IPS-20b (cell line): Measurements from ENCODE around the gene TCF7L2.

Source experiments
- H3K27ac ChIP-seq: one replicate; pipeline ENCODE4 v1.5.1; 2013; ENCODE audit warnings: low read length
- H3K27me3 ChIP-seq: 2 replicates; pipeline ENCODE4 v1.6.1; 2013; ENCODE audit warnings: mild to moderate bottlenecking, low read length, inconsistent platforms; ENCODE audit not compliant: insufficient read depth
- H3K36me3 ChIP-seq: 2 replicates; pipeline ENCODE4 v1.6.1; 2013; ENCODE audit warnings: low read depth, mild to moderate bottlenecking, inconsistent platforms, low read length, moderate library complexity; ENCODE audit not compliant: insufficient read depth
- H3K4me1 ChIP-seq: 2 replicates; pipeline ENCODE4 v1.6.1; 2013; ENCODE audit warnings: mild to moderate bottlenecking, control low read depth, inconsistent platforms, low read length, moderate library complexity; ENCODE audit not compliant: insufficient read depth
- H3K4me3 ChIP-seq: 2 replicates; pipeline ENCODE4 v1.5.1; 2013; ENCODE audit warnings: mild to moderate bottlenecking, low read length, inconsistent platforms
- H3K9ac ChIP-seq: 2 replicates; pipeline ENCODE4 v1.6.1; 2013; ENCODE audit warnings: low read depth, mild to moderate bottlenecking, inconsistent platforms, low read length, moderate library complexity
- H3K9me3 ChIP-seq: 2 replicates; pipeline ENCODE4 v1.6.1; 2013; ENCODE audit warnings: mild to moderate bottlenecking, low read depth, low read length, inconsistent platforms; ENCODE audit not compliant: insufficient read depth

TCF7L2 gene

GRCh38 chr10:113078282-113078907, 128.3 kb downstream of the TCF7L2 start:
- peaks cover 10% of the 10 kb centered on the region for H3K36me3 ChIP-seq
- H3K9me3 ChIP-seq: no peaks in the 10 kb centered on the region
- H3K4me1 ChIP-seq: peaks cover 43% of the 10 kb centered on the region
- H3K27me3 ChIP-seq: no peaks in the 10 kb centered on the region
- H3K27ac ChIP-seq: no peak overlapping the region
- no peak overlapping the region for H3K9ac ChIP-seq
- H3K4me3 ChIP-seq: no peak overlapping the region

- Histone ChIP-seq H3K9ac (no peak overlapping the region), H3K36me3 (peaks cover 10% of the 10 kb centered on the region), H3K4me1 (peaks cover 32% of the 10 kb centered on the region)
Measured at GRCh38 chr10:113080061-113080924, 130.2 kb downstream of the TCF7L2 start.

DNA sequence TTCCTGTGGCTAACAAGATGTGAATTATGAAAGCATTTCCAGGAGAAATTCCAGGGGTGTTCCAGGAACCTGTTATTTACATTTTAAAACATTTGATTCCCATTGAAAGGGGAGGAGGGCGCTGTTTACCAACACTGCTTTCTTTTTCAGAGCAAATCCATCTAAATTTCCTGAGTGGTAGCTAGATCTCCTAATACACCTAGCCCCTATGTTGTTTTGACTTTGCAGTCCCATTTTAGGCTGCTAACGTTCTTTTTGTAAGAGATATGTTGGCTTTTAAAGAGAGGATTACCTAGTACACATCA, 130.8 kb downstream of the TCF7L2 start:
- H3K27ac ChIP-seq: no peak overlapping the region
- H3K36me3 ChIP-seq: peaks cover 15% of the 10 kb centered on the region
- no peaks in the 10 kb centered on the region for H3K27me3 ChIP-seq
- no peaks in the 10 kb centered on the region for H3K9me3 ChIP-seq
- peaks cover 32% of the 10 kb centered on the region for H3K4me1 ChIP-seq
- no peak overlapping the region for H3K4me3 ChIP-seq
- H3K9ac ChIP-seq: no peak overlapping the region

More at GRCh38 chr10:113080061-113080924, 130.2 kb downstream of the TCF7L2 start:
- Histone ChIP-seq H3K9me3 (no peaks in the 10 kb centered on the region), H3K27ac (no peak overlapping the region), H3K4me3 (no peak overlapping the region), H3K27me3 (no peaks in the 10 kb centered on the region)

DNA sequence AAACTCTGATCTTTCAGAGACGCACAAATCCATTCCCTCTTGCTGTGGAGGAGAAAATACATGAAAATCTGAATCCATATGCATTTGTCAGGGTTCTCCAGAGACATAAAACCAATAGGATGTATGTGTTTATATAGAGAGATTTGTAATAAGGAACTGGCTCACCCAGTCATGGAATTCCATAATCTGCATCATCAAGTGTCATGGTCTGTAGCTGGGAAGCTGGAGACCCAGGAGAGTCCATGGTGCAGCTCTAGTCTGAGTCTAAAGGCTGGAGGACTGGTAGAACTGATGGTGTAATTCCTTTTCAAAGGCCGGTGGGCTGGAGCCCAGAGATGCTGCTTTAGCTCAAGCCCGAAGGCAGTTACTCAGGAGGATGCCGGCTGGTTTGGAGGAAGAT, 134.0 kb downstream of the TCF7L2 start:
- no peak overlapping the region for H3K27ac ChIP-seq
- H3K4me3 ChIP-seq: no peak overlapping the region
- no peaks in the 10 kb centered on the region for H3K9me3 ChIP-seq
- H3K27me3 ChIP-seq: no peaks in the 10 kb centered on the region
- H3K9ac ChIP-seq: no peak overlapping the region
- peaks cover 41% of the 10 kb centered on the region for H3K4me1 ChIP-seq
- peaks cover 18% of the 10 kb centered on the region for H3K36me3 ChIP-seq

GRCh38 chr10:113085776-113086175, 135.7 kb downstream of the TCF7L2 start:
- no peaks in the 10 kb centered on the region for H3K9me3 ChIP-seq
- H3K27ac ChIP-seq: no peak overlapping the region
- H3K4me1 ChIP-seq: peaks cover 32% of the 10 kb centered on the region

GRCh38 chr10:113086282-113086681, 136.2 kb downstream of the TCF7L2 start:
- H3K27me3 ChIP-seq: no peaks in the 10 kb centered on the region
- no peaks in the 10 kb centered on the region for H3K9me3 ChIP-seq
- H3K9ac ChIP-seq: no peak overlapping the region
- no peak overlapping the region for H3K4me3 ChIP-seq
- H3K4me1 ChIP-seq: peaks cover 28% of the 10 kb centered on the region
- no peak overlapping the region for H3K27ac ChIP-seq
- peaks cover 34% of the 10 kb centered on the region for H3K36me3 ChIP-seq

More at GRCh38 chr10:113085776-113086175, 135.7 kb downstream of the TCF7L2 start:
- no peak overlapping the region for H3K9ac ChIP-seq
- H3K27me3 ChIP-seq: no peaks in the 10 kb centered on the region
- no peak overlapping the region for H3K4me3 ChIP-seq
- H3K36me3 ChIP-seq: peaks cover 30% of the 10 kb centered on the region

DNA sequence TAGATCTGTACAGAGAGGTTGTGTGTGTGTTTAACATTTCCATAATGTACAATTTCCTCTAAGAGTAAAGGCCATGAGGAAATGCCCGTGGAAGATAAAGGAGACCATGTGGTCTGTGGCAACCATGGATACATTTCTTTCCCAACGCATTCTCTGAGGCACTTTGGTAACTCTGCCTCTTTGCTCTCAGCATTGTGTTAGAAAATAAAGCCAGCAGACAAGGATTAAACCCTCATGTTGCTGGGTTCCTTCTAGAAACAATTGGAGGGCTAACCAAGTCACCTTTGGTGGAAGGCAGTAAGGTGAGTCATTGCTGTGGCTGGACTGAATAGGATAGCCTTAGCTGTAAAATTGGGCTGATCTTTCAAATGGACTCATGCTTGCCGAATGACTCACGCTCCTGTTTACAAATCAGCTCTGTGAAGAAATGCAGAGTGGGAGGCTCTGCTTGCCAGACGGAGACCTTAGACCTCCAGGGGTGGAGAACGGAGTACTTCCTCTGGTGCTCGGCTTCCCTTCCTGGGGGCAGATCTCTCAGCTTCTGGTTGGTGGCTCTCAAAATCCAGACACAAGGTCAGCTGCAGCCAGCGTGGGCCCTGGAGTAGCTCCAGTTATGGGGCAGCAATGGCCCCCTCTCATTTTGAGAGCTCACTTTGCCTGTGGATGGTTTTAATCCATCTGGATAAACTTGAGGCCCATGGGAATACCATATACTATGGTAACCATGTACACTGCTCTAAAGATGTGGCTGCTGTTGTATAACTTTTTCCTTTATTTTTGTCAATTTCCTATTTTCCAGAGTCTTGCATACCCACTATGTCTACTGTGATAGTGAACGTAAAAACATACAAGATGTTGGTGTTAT, 137.3 kb downstream of the TCF7L2 start:
- no peaks in the 10 kb centered on the region for H3K27me3 ChIP-seq
- H3K9me3 ChIP-seq: no peaks in the 10 kb centered on the region
- no peak overlapping the region for H3K4me3 ChIP-seq
- H3K9ac ChIP-seq: peak overlapping the region; percentile 17; the same call in 1 of the 2 replicates
- H3K4me1 ChIP-seq: peaks cover 28% of the 10 kb centered on the region
- peaks cover 44% of the 10 kb centered on the region for H3K36me3 ChIP-seq
- H3K27ac ChIP-seq: no peak overlapping the region

GRCh38 chr10:113088194-113088593, 138.1 kb downstream of the TCF7L2 start:
- H3K36me3 ChIP-seq: peaks cover 40% of the 10 kb centered on the region
- H3K9me3 ChIP-seq: no peaks in the 10 kb centered on the region
- no peak overlapping the region for H3K4me3 ChIP-seq
- no peaks in the 10 kb centered on the region for H3K27me3 ChIP-seq
- no peak overlapping the region for H3K27ac ChIP-seq
- H3K4me1 ChIP-seq: peaks cover 30% of the 10 kb centered on the region
- no peak overlapping the region for H3K9ac ChIP-seq

- peaks cover 31% of the 10 kb centered on the region for H3K4me1 ChIP-seq
- H3K4me3 ChIP-seq: no peak overlapping the region
- H3K27ac ChIP-seq: no peak overlapping the region
Measured at GRCh38 chr10:113089551-113089950, 139.5 kb downstream of the TCF7L2 start.

DNA sequence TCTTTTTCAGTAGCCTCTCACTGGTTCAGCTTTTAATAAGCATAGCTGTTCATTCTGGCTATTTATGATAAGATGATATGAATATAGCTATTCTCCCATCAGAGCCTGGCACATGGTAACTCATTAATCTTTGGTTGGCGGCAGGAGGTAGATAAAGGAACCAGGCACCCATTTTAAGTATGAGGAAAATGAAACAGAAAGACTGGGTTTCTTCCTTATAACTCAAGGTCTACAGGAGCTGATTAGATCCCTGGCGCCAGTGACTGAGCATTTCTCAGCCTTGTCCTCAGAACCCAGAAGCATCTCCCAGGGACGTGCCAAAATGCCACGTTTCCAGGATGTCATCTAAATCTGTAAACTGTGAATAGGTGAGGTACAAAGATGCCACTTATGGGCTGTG, 141.9 kb downstream of the TCF7L2 start:
- Histone ChIP-seq H3K4me1 (peaks cover 17% of the 10 kb centered on the region), H3K9ac (no peak overlapping the region), H3K27ac (no peak overlapping the region), H3K36me3 (peaks cover 56% of the 10 kb centered on the region), H3K9me3 (no peaks in the 10 kb centered on the region), H3K4me3 (no peak overlapping the region), H3K27me3 (no peaks in the 10 kb centered on the region)

More at GRCh38 chr10:113089551-113089950, 139.5 kb downstream of the TCF7L2 start:
- H3K27me3 ChIP-seq: no peaks in the 10 kb centered on the region
- no peak overlapping the region for H3K9ac ChIP-seq
- no peaks in the 10 kb centered on the region for H3K9me3 ChIP-seq
- H3K36me3 ChIP-seq: peaks cover 47% of the 10 kb centered on the region

DNA sequence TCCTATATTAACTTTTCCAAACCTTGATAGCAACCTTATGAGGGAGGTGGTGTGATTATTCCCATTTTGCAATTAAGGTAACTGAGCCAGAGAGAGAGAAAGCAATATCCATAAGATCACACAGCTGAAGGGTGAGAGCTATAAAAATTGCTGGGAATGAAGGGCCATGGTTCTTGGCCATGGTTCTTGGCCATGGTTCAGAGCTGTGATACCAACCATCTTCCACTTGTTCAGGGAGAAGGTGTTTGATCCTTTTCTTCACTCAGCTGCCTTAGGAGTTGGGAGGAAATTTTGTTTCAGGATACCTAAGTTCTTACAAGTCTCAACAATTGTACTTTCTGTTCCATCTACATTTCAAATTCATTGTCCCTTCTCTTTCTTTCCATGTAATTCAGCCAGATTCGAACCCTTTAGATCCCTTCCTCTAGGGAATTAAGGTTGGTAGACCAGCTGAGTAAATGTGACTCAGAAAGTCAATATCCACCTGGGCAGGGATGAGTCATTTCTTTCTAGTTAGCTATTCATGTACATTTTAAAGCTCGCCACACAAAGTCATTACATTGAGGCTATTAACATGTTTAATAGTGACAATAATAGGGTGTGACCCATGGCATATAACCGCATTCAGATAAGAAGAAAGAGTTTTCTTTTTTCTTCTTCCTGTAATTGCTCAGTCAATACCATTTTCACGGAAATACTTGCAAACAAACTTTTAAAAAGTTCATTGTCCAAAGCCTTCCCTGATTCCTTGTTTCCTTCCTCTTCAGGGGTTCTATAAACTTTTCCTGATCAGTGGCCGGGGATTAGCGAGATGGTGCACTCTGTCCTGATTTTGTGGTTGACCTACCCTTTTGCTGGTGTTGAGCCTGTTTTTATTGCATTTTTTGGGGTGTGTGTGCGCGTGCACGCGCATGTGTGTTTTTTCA, 143.4 kb downstream of the TCF7L2 start:
- H3K36me3 ChIP-seq: peaks cover 63% of the 10 kb centered on the region
- H3K9ac ChIP-seq: no peak overlapping the region
- 0 out of 2 replicates have a peak, but pooled peaks cover 4% of the 10 kb centered on the region for H3K4me1 ChIP-seq
- H3K9me3 ChIP-seq: no peaks in the 10 kb centered on the region
- H3K27ac ChIP-seq: no peak overlapping the region
- H3K27me3 ChIP-seq: no peaks in the 10 kb centered on the region
- H3K4me3 ChIP-seq: no peak overlapping the region
